A549 (cell line): ENCODE results near the gene BBIP1.

Experiments
- CBX2 ChIP-seq: fragments of 200-600 bp; sonication (generic); IDR thresholded peaks from 2 replicates; pipeline ENCODE4 v1.6.1; 2016; ENCODE audit warnings: low read depth, mild to moderate bottlenecking, borderline replicate concordance
- CHD2 ChIP-seq: fragments of 150-350 bp; IDR thresholded peaks from 2 replicates; pipeline ENCODE4 v1.6.1; 2014; ENCODE audit warnings: low read length; ENCODE audit not compliant: partially characterized antibody
- CTCF ChIP-seq: fragments of >200 bp; sonication (Bioruptor Twin); formaldehyde crosslinking; IDR thresholded peaks from 3 replicates; pipeline ENCODE4 v1.5.1; 2016
- HEYL ChIP-seq: fragments of 250-450 bp; sonication (Bioruptor Pico); IDR thresholded peaks from 2 replicates; pipeline ENCODE4 v1.8.0; 2021; ENCODE audit warnings: mild to moderate bottlenecking, moderate library complexity
- MAZ ChIP-seq: fragments of 150-350 bp; IDR thresholded peaks from 2 replicates; pipeline ENCODE4 v1.6.1; 2014; ENCODE audit warnings: antibody characterized with exemption, low read depth, low read length, borderline replicate concordance
- POLR2A ChIP-seq: IDR thresholded peaks from 2 replicates; pipeline ENCODE4 v1.6.1; 2012; ENCODE audit warnings: mild to moderate bottlenecking, low read length

GRCh38 chr10:110876000-110876399, 43.0 kb downstream of the BBIP1 start:
- TF ChIP-seq CBX2, result no peak
- TF ChIP-seq CHD2, result no peak
- TF ChIP-seq CTCF, result no peak
- TF ChIP-seq HEYL (CRISPR knock-in tag), result no peak
- TF ChIP-seq POLR2A, result no peak
- no peak for TF ChIP-seq MAZ
